AG04450 (cell line): Measurements from ENCODE around the gene GPRASP1. TPM values are rescaled to one million over a fixed set of nuclear protein-coding genes. Genes with fewer than 3 reads are reported as not detected.

ENCODE experiments used
- CTCF ChIA-PET: fragments of 300-600, 350-600 bp; formaldehyde crosslinking; extraction: SDS; loops from one replicate; lab custom pipeline; 2022; ENCODE audit warnings: antibody characterized with exemption, inconsistent platforms; lab: Charles Lee
- POLR2A ChIA-PET: fragments of 350-600 bp; formaldehyde crosslinking; extraction: SDS; loops from one replicate; lab custom pipeline; 2021; ENCODE audit warnings: antibody characterized with exemption, inconsistent platforms; lab: Yijun Ruan, JAX
- DNase-seq: peaks from one replicate; pipeline ENCODE4 v3.0.0-alpha.2; 2011; ENCODE audit warnings: low read depth, low spot score
- H3K27ac ChIP-seq: one replicate; pipeline ENCODE4 v1.5.1; 2012; ENCODE audit warnings: low read depth, low read length, control low read depth
- H3K27me3 ChIP-seq: one replicate; pipeline ENCODE4 v1.6.0; 2012; ENCODE audit warnings: low read length; ENCODE audit not compliant: control insufficient read depth, insufficient read depth
- H3K4me3 ChIP-seq: 2 replicates; pipeline ENCODE4 v1.5.1; 2011; ENCODE audit warnings: mild to moderate bottlenecking, low read depth, low read length, control low read depth
- H3K9me3 ChIP-seq: 2 replicates; pipeline ENCODE4 v1.5.1; 2012; ENCODE audit warnings: low read length; ENCODE audit not compliant: control insufficient read depth, insufficient read depth
- CTCF ChIP-seq: IDR thresholded peaks from 2 replicates; pipeline ENCODE4 v1.5.1; 2011; ENCODE audit warnings: low read depth, low read length, control low read depth, inconsistent platforms
- polyA plus RNA-seq: library from polyadenylated mRNA; depleted of rRNA; stranded (reverse); fragments of >200 nt; gene quantifications from 2 replicates; pipeline ENCODE4 v1.2.3, GENCODE V29; 2011

Gene GPRASP1
- polyA plus RNA-seq, 1 experiment, result 2.7 TPM

GRCh38 chrX:102627640-102628039 is 23.6 kb upstream of the GPRASP1 start:
- TF ChIP-seq CTCF, result no peak
- H3K4me3 ChIP-seq, result no peak overlapping the region
- DNase-seq, result no peak
- ChIA-PET POLR2A (no interaction called here), CTCF (interaction anchor here (0.8 kb wide), 1 partner anchor 25 kb away, joined by 4 read pairs; no protein-coding TSS in a partner anchor)
- no peaks in the 10 kb centered on the region for H3K27me3 ChIP-seq
- H3K9me3 ChIP-seq, result no peaks in the 10 kb centered on the region
- no peak overlapping the region for H3K27ac ChIP-seq

GRCh38 chrX:102637561-102637960 is 13.7 kb upstream of the GPRASP1 start:
- no peak for TF ChIP-seq CTCF
- Histone ChIP-seq H3K4me3 (no peak overlapping the region), H3K9me3 (no peaks in the 10 kb centered on the region), H3K27ac (no peak overlapping the region), H3K27me3 (no peaks in the 10 kb centered on the region)
- DNase-seq, result no peak
- ChIA-PET CTCF (no interaction called here), POLR2A (no interaction called here)

- TF ChIP-seq CTCF, result no peak
- Histone ChIP-seq H3K27ac (no peak overlapping the region), H3K9me3 (no peaks in the 10 kb centered on the region), H3K27me3 (no peaks in the 10 kb centered on the region), H3K4me3 (peak overlapping the region; percentile 62)
- POLR2A ChIA-PET, result no interaction called here
- no peak for DNase-seq
- CTCF ChIA-PET, result no interaction called here
These were observed 411 bp upstream of the GPRASP1 start for GRCh38 chrX:102650903-102651241.

- POLR2A ChIA-PET, result no interaction called here
- peak; percentile 61 for TF ChIP-seq CTCF
- DNase-seq, result no peak
These were observed 877 bp downstream of the GPRASP1 start for GRCh38 chrX:102652031-102652688.

GRCh38 chrX:102654696-102655095 is 3.4 kb downstream of the GPRASP1 start:
- H3K27ac ChIP-seq, result no peak overlapping the region
- no peak for DNase-seq
- H3K4me3 ChIP-seq, result no peak overlapping the region
- no peaks in the 10 kb centered on the region for H3K27me3 ChIP-seq
- ChIA-PET POLR2A (no interaction called here), CTCF (no interaction called here)
- no peaks in the 10 kb centered on the region for H3K9me3 ChIP-seq
- no peak for TF ChIP-seq CTCF

More at GRCh38 chrX:102652031-102652688, 877 bp downstream of the GPRASP1 start:
- Histone ChIP-seq H3K9me3 (no peaks in the 10 kb centered on the region), H3K4me3 (peak overlapping the region; percentile 62), H3K27ac (no peak overlapping the region), H3K27me3 (no peaks in the 10 kb centered on the region)
- CTCF ChIA-PET, result interaction anchor here (0.6 to 1.5 kb wide), 3 partner anchors 24 to 47 kb away, joined by 3 to 4 read pairs (median 4); no protein-coding TSS in a partner anchor
